HEK293 (cell line): ENCODE measurements around the gene YIF1B.
A peak's percentile ranks its signal among the peaks of the same experiment; 100 is the strongest.

Source experiments
- CTCF ChIA-PET: fragments of 350-600 bp; formaldehyde crosslinking; extraction: SDS; loops from one replicate; lab custom pipeline; 2021; ENCODE audit warnings: antibody characterized with exemption; lab: Yijun Ruan, JAX
- POLR2A ChIA-PET: fragments of 300-600 bp; formaldehyde crosslinking; extraction: SDS; loops from one replicate; lab custom pipeline; 2020; ENCODE audit warnings: antibody characterized with exemption, inconsistent platforms; lab: Yijun Ruan, JAX
- H3K27ac ChIP-seq: fragments of 200-500 bp; sonication (Bioruptor generic); 2 replicates; pipeline ENCODE4 v1.5.1; 2014; ENCODE audit warnings: low read depth, low read length, control low read depth, inconsistent platforms; ENCODE audit errors: extremely low read depth
- H3K36me3 ChIP-seq, 2 experiments: fragments of 200-500 bp in 1 of 2; sonication (Bioruptor generic) in 1 of 2; 1 replicate in 1 of 2; 2 replicates in 1 of 2; pipeline ENCODE4 v1.5.1; 2014 to 2017; ENCODE audit warnings: inconsistent platforms in 2 of 2, low read length in 2 of 2; ENCODE audit not compliant: control insufficient read depth in 2 of 2, insufficient read depth in 1 of 2
- H3K4me1 ChIP-seq: fragments of 200-500 bp; sonication (Bioruptor generic); 2 replicates; pipeline ENCODE4 v1.5.1; 2014; ENCODE audit warnings: mild to moderate bottlenecking, low read length, inconsistent platforms; ENCODE audit not compliant: control insufficient read depth, insufficient read depth
- H3K4me3 ChIP-seq: 2 replicates; pipeline ENCODE4 v1.5.1; 2011; ENCODE audit warnings: low read depth, mild to moderate bottlenecking, control low read depth, low read length, moderate library complexity
- H3K9me3 ChIP-seq: fragments of 200-500 bp; sonication (Bioruptor generic); 2 replicates; pipeline ENCODE4 v1.5.1; 2014; ENCODE audit warnings: low read depth, low read length, inconsistent platforms; ENCODE audit not compliant: control insufficient read depth, insufficient read depth
- ELK4 ChIP-seq: IDR thresholded peaks from 2 replicates; pipeline ENCODE4 v1.6.1; 2011; ENCODE audit warnings: mild to moderate bottlenecking, low read depth, low read length, borderline replicate concordance
- KLF16 ChIP-seq: fragments of 450-650 bp; formaldehyde crosslinking; IDR thresholded peaks from 2 replicates; pipeline ENCODE4 v1.5.1; 2017; ENCODE audit warnings: missing biosample characterization, missing genetic modification characterization
- KLF7 ChIP-seq: fragments of 450-650 bp; formaldehyde crosslinking; IDR thresholded peaks from 2 replicates; pipeline ENCODE4 v1.5.1; 2016; ENCODE audit warnings: missing biosample characterization, missing genetic modification characterization, borderline replicate concordance
- PRDM10 ChIP-seq: fragments of 450-650 bp; formaldehyde crosslinking; IDR thresholded peaks from 2 replicates; pipeline ENCODE4 v1.5.1; 2016; ENCODE audit warnings: missing biosample characterization, missing genetic modification characterization
- SCRT1 ChIP-seq: fragments of 450-650 bp; formaldehyde crosslinking; IDR thresholded peaks from 2 replicates; pipeline ENCODE4 v1.5.1; 2016; ENCODE audit warnings: missing biosample characterization, missing genetic modification characterization, borderline replicate concordance
- SP2 ChIP-seq: fragments of 450-650 bp; formaldehyde crosslinking; IDR thresholded peaks from 2 replicates; pipeline ENCODE4 v1.5.1; 2016; ENCODE audit warnings: missing biosample characterization, missing genetic modification characterization
- SP3 ChIP-seq: fragments of 450-650 bp; formaldehyde crosslinking; IDR thresholded peaks from 2 replicates; pipeline ENCODE4 v1.5.1; 2016; ENCODE audit warnings: missing biosample characterization, missing genetic modification characterization
- ZBTB17 ChIP-seq: fragments of 450-650 bp; formaldehyde crosslinking; IDR thresholded peaks from 2 replicates; pipeline ENCODE4 v1.5.1; 2016; ENCODE audit warnings: missing biosample characterization, missing genetic modification characterization
- ZBTB48 ChIP-seq: fragments of 450-650 bp; formaldehyde crosslinking; IDR thresholded peaks from 2 replicates; pipeline ENCODE4 v1.5.1; 2016; ENCODE audit warnings: missing biosample characterization, missing genetic modification characterization
- ZFP37 ChIP-seq: fragments of 450-650 bp; formaldehyde crosslinking; IDR thresholded peaks from 2 replicates; pipeline ENCODE4 v1.5.1; 2016; ENCODE audit warnings: missing biosample characterization, missing genetic modification characterization
- ZNF121 ChIP-seq: fragments of 450-650 bp; formaldehyde crosslinking; IDR thresholded peaks from 2 replicates; pipeline ENCODE4 v1.5.1; 2016; ENCODE audit warnings: missing biosample characterization, missing genetic modification characterization
- ZNF2 ChIP-seq: fragments of 450-650 bp; formaldehyde crosslinking; IDR thresholded peaks from 2 replicates; pipeline ENCODE4 v1.5.1; 2016; ENCODE audit warnings: missing biosample characterization, missing genetic modification characterization
- ZNF211 ChIP-seq: fragments of 450-650 bp; formaldehyde crosslinking; IDR thresholded peaks from 2 replicates; pipeline ENCODE4 v1.5.1; 2016; ENCODE audit warnings: low read depth, missing biosample characterization, missing genetic modification characterization
- ZNF280D ChIP-seq: fragments of 450-650 bp; formaldehyde crosslinking; IDR thresholded peaks from 2 replicates; pipeline ENCODE4 v1.5.1; 2016; ENCODE audit warnings: missing biosample characterization, missing genetic modification characterization
- ZNF366 ChIP-seq: fragments of 450-650 bp; formaldehyde crosslinking; conservative IDR thresholded peaks from 2 replicates; pipeline ENCODE4 v1.5.1; 2016; ENCODE audit warnings: missing biosample characterization, missing genetic modification characterization
- ZNF426 ChIP-seq: fragments of 450-650 bp; formaldehyde crosslinking; IDR thresholded peaks from 2 replicates; pipeline ENCODE4 v1.5.1; 2017; ENCODE audit warnings: missing biosample characterization, missing genetic modification characterization, mild to moderate bottlenecking, inconsistent platforms, moderate library complexity
- ZNF449 ChIP-seq: fragments of 450-650 bp; formaldehyde crosslinking; IDR thresholded peaks from 2 replicates; pipeline ENCODE4 v1.5.1; 2017; ENCODE audit warnings: missing biosample characterization, mild to moderate bottlenecking, missing genetic modification characterization, moderate library complexity
- ZNF473 ChIP-seq: fragments of 450-650 bp; formaldehyde crosslinking; IDR thresholded peaks from 2 replicates; pipeline ENCODE4 v1.5.1; 2017; ENCODE audit warnings: missing biosample characterization, missing genetic modification characterization
- ZNF555 ChIP-seq: fragments of 450-650 bp; formaldehyde crosslinking; conservative IDR thresholded peaks from 2 replicates; pipeline ENCODE4 v1.5.1; 2017; ENCODE audit warnings: missing biosample characterization, mild to moderate bottlenecking, missing genetic modification characterization, inconsistent platforms
- ZNF677 ChIP-seq: fragments of 450-650 bp; IDR thresholded peaks from 2 replicates; pipeline ENCODE4 v1.5.0; 2018; ENCODE audit warnings: missing biosample characterization, mild to moderate bottlenecking, missing genetic modification characterization, moderate library complexity
- ZNF777 ChIP-seq: fragments of 450-650 bp; formaldehyde crosslinking; IDR thresholded peaks from 2 replicates; pipeline ENCODE4 v1.5.1; 2017; ENCODE audit warnings: missing biosample characterization, missing genetic modification characterization, borderline replicate concordance
- ZNF792 ChIP-seq: fragments of 450-650 bp; formaldehyde crosslinking; IDR thresholded peaks from 2 replicates; pipeline ENCODE4 v1.5.1; 2016; ENCODE audit warnings: missing biosample characterization, missing genetic modification characterization
- ZNF843 ChIP-seq: fragments of 450-650 bp; formaldehyde crosslinking; IDR thresholded peaks from 2 replicates; pipeline ENCODE4 v1.5.1; 2016; ENCODE audit warnings: missing biosample characterization, missing genetic modification characterization
- ZSCAN4 ChIP-seq: fragments of 450-650 bp; formaldehyde crosslinking; IDR thresholded peaks from 2 replicates; pipeline ENCODE4 v1.5.1; 2017; ENCODE audit warnings: missing biosample characterization, missing genetic modification characterization

YIF1B gene

GRCh38 chr19:38264486-38265212, 51.1 kb downstream of the YIF1B start, which contains the start of gene SPINT2 (continued):
- TF ChIP-seq KLF16 (tag by site-specific recombination): peak; percentile 96
- no peak for TF ChIP-seq ZNF426 (tag by site-specific recombination)
- no peak for TF ChIP-seq ZNF555
- peak; percentile 90 for TF ChIP-seq ZNF792 (tag by site-specific recombination)
- peak; percentile 51; the same call in 1 of the 2 replicates for TF ChIP-seq SP3 (tag by site-specific recombination)
- peak; percentile 85 for TF ChIP-seq ZNF2
- no peak for TF ChIP-seq ZNF211 (tag by site-specific recombination)
- peak; percentile 76; the same call in 1 of the 2 replicates for TF ChIP-seq ZNF449 (tag by site-specific recombination)
- TF ChIP-seq ZNF843 (tag by site-specific recombination): peak; percentile 78
- TF ChIP-seq ZBTB17 (tag by site-specific recombination): peak; percentile 99

- POLR2A ChIA-PET: interaction anchor here (0.5 to 4.7 kb wide), 27 partner anchors 9 to 1186 kb away, joined by 3 to 26 read pairs (median 3); partner anchors contain the start of genes ACTN4, C19orf33, FAM98C and GGN
- TF ChIP-seq PRDM10 (tag by site-specific recombination) (no peak; the same call in 1 of the 2 replicates), ZBTB48 (tag by site-specific recombination) (peak; percentile 99), KLF7 (tag by site-specific recombination) (0 out of 2 replicates have a peak, but pooled peaks have one; percentile 41), SCRT1 (tag by site-specific recombination) (no peak), SP2 (tag by site-specific recombination) (peak; percentile 88), ZNF121 (tag by site-specific recombination) (peak; percentile 72; the same call in 1 of the 2 replicates), ZNF777 (tag by site-specific recombination) (peak; percentile 17; the same call in 1 of the 2 replicates), ZNF473 (tag by site-specific recombination) (no peak), ZSCAN4 (no peak), ELK4 (no peak), ZNF677 (tag by site-specific recombination) (0 out of 2 replicates have a peak, but pooled peaks have one; percentile 33), ZNF366 (tag by site-specific recombination) (peak; percentile 56), ZNF280D (tag by site-specific recombination) (0 out of 2 replicates have a peak, but pooled peaks have one; percentile 30), ZFP37 (tag by site-specific recombination) (peak; percentile 69)
Measured at GRCh38 chr19:38263689-38264485, 51.9 kb downstream of the YIF1B start.

More at GRCh38 chr19:38263689-38264485, 51.9 kb downstream of the YIF1B start:
- peak overlapping the region; percentile 90 for H3K27ac ChIP-seq
- peak overlapping the region; percentile 52 for H3K4me3 ChIP-seq
- H3K4me1 ChIP-seq: peaks cover 44% of the 10 kb centered on the region
- CTCF ChIA-PET: interaction anchor here (0.7 to 8.8 kb wide), 6 partner anchors 14 to 110 kb away, joined by 3 to 48 read pairs (median 4); partner anchors contain the start of genes CATSPERG and PSMD8
- H3K36me3 ChIP-seq: no peaks in the 10 kb centered on the region; a peak in 1 of 3 replicates
- H3K9me3 ChIP-seq: no peaks in the 10 kb centered on the region
